BJ (cell line): Measurements from ENCODE around the gene ZNF771. TPM values are rescaled to one million over a fixed set of nuclear protein-coding genes. Genes with fewer than 3 reads are reported as not detected.

Experiments
- CTCF ChIA-PET: fragments of 350-600 bp; formaldehyde crosslinking; extraction: SDS; loops from one replicate; lab custom pipeline; 2021; ENCODE audit warnings: antibody characterized with exemption, inconsistent platforms; lab: Yijun Ruan, JAX
- POLR2A ChIA-PET: fragments of 300-600 bp; sonication (Branson Sonifier 250); formaldehyde crosslinking; extraction: SDS; loops from one replicate; lab custom pipeline; 2021; ENCODE audit warnings: antibody characterized with exemption; lab: Charles Lee
- DNase-seq: peaks from one replicate; pipeline ENCODE4 v3.0.0-alpha.2; 2011; ENCODE audit warnings: low read depth
- H3K27me3 ChIP-seq: 2 replicates; pipeline ENCODE4 v1.6.0; 2011; ENCODE audit warnings: low read length; ENCODE audit not compliant: control insufficient read depth, insufficient read depth
- H3K36me3 ChIP-seq: 2 replicates; pipeline ENCODE4 v1.5.1; 2011; ENCODE audit warnings: low read length; ENCODE audit not compliant: control insufficient read depth, insufficient read depth
- H3K4me3 ChIP-seq: 2 replicates; pipeline ENCODE4 v1.5.1; 2011; ENCODE audit warnings: low read depth, mild to moderate bottlenecking, control low read depth, low read length
- CTCF ChIP-seq: IDR thresholded peaks from 2 replicates; pipeline ENCODE4 v1.5.1; 2011; ENCODE audit warnings: low read depth, mild to moderate bottlenecking, control low read depth, inconsistent platforms, low read length, moderate library complexity; ENCODE audit not compliant: insufficient read depth
- polyA plus RNA-seq: library from polyadenylated mRNA; depleted of rRNA; stranded (reverse); fragments of >200 nt; gene quantifications from 2 replicates; pipeline ENCODE4 v1.2.3, GENCODE V29; 2011

ZNF771 gene
- polyA plus RNA-seq, 1 experiment, result 7.9 TPM

- no peak for TF ChIP-seq CTCF
- Histone ChIP-seq H3K4me3 (no peak overlapping the region), H3K27me3 (no peaks in the 10 kb centered on the region), H3K36me3 (peaks cover 22% of the 10 kb centered on the region)
- ChIA-PET POLR2A (no interaction called here), CTCF (interaction anchor here (0.8 kb wide), 1 partner anchor 12 kb away, joined by 3 read pairs; no protein-coding TSS in a partner anchor)
- DNase-seq, result no peak
These were observed 47.6 kb upstream of the ZNF771 start for GRCh38 chr16:30359871-30360170.

GRCh38 chr16:30361180-30361579 lies 46.2 kb upstream of the ZNF771 start:
- no peak for DNase-seq
- no peak for TF ChIP-seq CTCF
- Histone ChIP-seq H3K4me3 (no peak overlapping the region), H3K27me3 (no peaks in the 10 kb centered on the region), H3K36me3 (peaks cover 29% of the 10 kb centered on the region)
- CTCF ChIA-PET, result interaction anchor here (0.9 kb wide), 1 partner anchor 10 kb away, joined by 3 read pairs; no protein-coding TSS in a partner anchor
- POLR2A ChIA-PET, result no interaction called here

GRCh38 chr16:30365200-30365599 lies 42.2 kb upstream of the ZNF771 start:
- CTCF ChIA-PET, result interaction anchor here (0.8 to 1.3 kb wide), 2 partner anchors 9 to 10 kb away, joined by 3 read pairs; partner anchors contain the start of gene CD2BP2
- Histone ChIP-seq H3K36me3 (peaks cover 11% of the 10 kb centered on the region), H3K27me3 (no peaks in the 10 kb centered on the region), H3K4me3 (no peak overlapping the region)
- POLR2A ChIA-PET, result no interaction called here
- TF ChIP-seq CTCF, result no peak
- no peak for DNase-seq

- CTCF ChIA-PET, result no interaction called here
- no peaks in the 10 kb centered on the region for H3K27me3 ChIP-seq
- DNase-seq, result no peak
- H3K36me3 ChIP-seq, result peaks cover 11% of the 10 kb centered on the region
- no peak overlapping the region for H3K4me3 ChIP-seq
- POLR2A ChIA-PET, result no interaction called here
- TF ChIP-seq CTCF, result no peak
These were observed 40.9 kb upstream of the ZNF771 start for GRCh38 chr16:30366511-30366910.

GRCh38 chr16:30367349-30368009 lies 39.9 kb upstream of the ZNF771 start:
- TF ChIP-seq CTCF, result no peak
- no peak for DNase-seq
- Histone ChIP-seq H3K4me3 (peak overlapping the region; percentile 85), H3K36me3 (peaks cover 11% of the 10 kb centered on the region), H3K27me3 (no peaks in the 10 kb centered on the region)
- CTCF ChIA-PET, result interaction anchor here (1.0 kb wide), 1 partner anchor 9 kb away, joined by 6 read pairs; no protein-coding TSS in a partner anchor
- POLR2A ChIA-PET, result no interaction called here
